Activated CD4-positive, alpha-beta T cell treated with anti-CD3 and anti-CD28 coated beads, Interleukin-2, amount 10 ng/mL, durations not matched to agents 7 days and 5 days (primary cell): ENCODE results near the gene AGAP3. TPM values are rescaled to one million over a fixed set of nuclear protein-coding genes. Genes with fewer than 3 reads are reported as not detected.

Source experiments
- total RNA-seq, 2 experiments: library from RNA; stranded (reverse); gene quantifications; one replicate each; pipeline ENCODE4 v1.2.3, GENCODE V29; 2021

AGAP3 gene
- total RNA-seq, 2 experiments from 2014 or later = 18.1 to 19.7 TPM

Other genes with a start within 250 kb of the AGAP3 start
- gene AOC1, start 234.0 kb upstream of the AGAP3 start, total RNA-seq = not detected
- under 1 TPM; 0.27 to 0.30 TPM for gene KCNH2, start 108.2 kb upstream of the AGAP3 start, total RNA-seq
- gene NOS3, start 95.5 kb upstream of the AGAP3 start, total RNA-seq = 10 to 100 TPM; 21.6 to 22.3 TPM
- 10 to 100 TPM; 12.1 to 12.3 TPM for gene ATG9B, start 62.0 kb upstream of the AGAP3 start, total RNA-seq
- gene ABCB8, start 58.0 kb upstream of the AGAP3 start, total RNA-seq = 10 to 100 TPM; 57.5 to 67.8 TPM
- gene ASIC3, start 37.9 kb upstream of the AGAP3 start, total RNA-seq = 1 to 10 TPM; 6.0 to 8.3 TPM
- gene CDK5, start 28.6 kb upstream of the AGAP3 start, total RNA-seq = 10 to 100 TPM; 26.0 to 26.9 TPM
- gene SLC4A2, start 26.9 kb upstream of the AGAP3 start, total RNA-seq = 100 to 1,000 TPM; 106 to 114 TPM
- 10 to 100 TPM; 76.4 to 85.9 TPM for gene FASTK, start 5.7 kb upstream of the AGAP3 start, total RNA-seq
- 10 to 100 TPM; 73.7 to 77.1 TPM for gene TMUB1, start 3.0 kb upstream of the AGAP3 start, total RNA-seq
- not detected for gene GBX1, start 81.2 kb downstream of the AGAP3 start, total RNA-seq
- gene ASB10, start 100.8 kb downstream of the AGAP3 start, total RNA-seq = not detected
- not detected for gene H2BK1, start 124.0 kb downstream of the AGAP3 start, total RNA-seq
- gene ABCF2, start 140.7 kb downstream of the AGAP3 start, total RNA-seq = 10 to 100 TPM; 31.7 to 34.3 TPM
- gene CHPF2, start 146.0 kb downstream of the AGAP3 start, total RNA-seq = 10 to 100 TPM; 40.7 to 42.3 TPM
- gene SMARCD3, start 162.2 kb downstream of the AGAP3 start, total RNA-seq = 1 to 10 TPM; 2.0 to 2.5 TPM